Activated CD8-positive, alpha-beta T cell treated with anti-CD3 and anti-CD28 coated beads for 36 hours (primary cell): Measurements from ENCODE around the gene ZNF384. TPM values are rescaled to one million over a fixed set of nuclear protein-coding genes. Genes with fewer than 3 reads are reported as not detected.
A peak's percentile ranks its signal among the peaks of the same experiment; 100 is the strongest.

Experiments used
- ATAC-seq: fragments of 200-7000 bp; cut with Tn5 transposase; one replicate; pipeline ENCODE4 v1.10.0; 2021; ENCODE audit warnings: mild to moderate bottlenecking, moderate library complexity
- CTCF ChIA-PET: fragments of 350-600 bp; sonication (Branson Sonifier 250); formaldehyde crosslinking; loops from one replicate; lab custom pipeline; 2021; ENCODE audit warnings: antibody characterized with exemption; lab: Charles Lee
- POLR2A ChIA-PET: fragments of 350-600 bp; sonication (Branson Sonifier 250); formaldehyde crosslinking; loops from one replicate; lab custom pipeline; 2021; ENCODE audit warnings: antibody characterized with exemption; lab: Charles Lee
- DNase-seq: peaks from one replicate; pipeline ENCODE4 v3.0.0-alpha.2; 2020
- H3K27ac Mint-ChIP-seq: one replicate; pipeline ENCODE4 v1.8.0; 2021; ENCODE audit warnings: mild to moderate bottlenecking, mixed read lengths
- H3K27me3 Mint-ChIP-seq: one replicate; pipeline ENCODE4 v1.8.0; 2021; ENCODE audit warnings: mixed read lengths
- H3K36me3 Mint-ChIP-seq: one replicate; pipeline ENCODE4 v1.8.0; 2021; ENCODE audit warnings: low read depth, mixed read lengths
- H3K4me1 Mint-ChIP-seq: one replicate; pipeline ENCODE4 v1.8.0; 2021; ENCODE audit warnings: low read depth, mixed read lengths
- H3K4me3 Mint-ChIP-seq: one replicate; pipeline ENCODE4 v1.8.0; 2021; ENCODE audit warnings: mild to moderate bottlenecking, moderate library complexity, mixed read lengths
- H3K9me3 Mint-ChIP-seq: one replicate; pipeline ENCODE4 v1.8.0; 2021; ENCODE audit warnings: mixed read lengths
- CTCF ChIP-seq: fragments of 200-600 bp; IDR thresholded peaks from one replicate; pipeline ENCODE4 v1.8.0; 2022; ENCODE audit warnings: antibody characterized with exemption, mild to moderate bottlenecking
- intact Hi-C: fragments of 100-400 bp; cut with micrococcal nuclease; formaldehyde crosslinking; loops from one replicate; pipeline ENCODE4 v1.10.0; 2022
- total RNA-seq, 2 experiments: library from RNA; stranded (reverse); gene quantifications; one replicate each; pipeline ENCODE4 v1.2.3, GENCODE V29; 2021

ZNF384 gene
- total RNA-seq, 2 experiments from 2014 or later, result 55.2 to 56.7 TPM

GRCh38 chr12:6676962-6677361, 12.2 kb downstream of the ZNF384 start:
- CTCF ChIA-PET, result interaction anchor here (1.4 kb wide), 1 partner anchor 7 kb away, joined by 3 read pairs; no protein-coding TSS in a partner anchor
- intact Hi-C loops, result no loop called here
- Mint-ChIP-seq H3K4me1 (peaks cover 6% of the 10 kb centered on the region), H3K9me3 (no peaks in the 10 kb centered on the region), H3K36me3 (peaks cover 59% of the 10 kb centered on the region), H3K4me3 (no peak overlapping the region), H3K27ac (no peak overlapping the region), H3K27me3 (no peaks in the 10 kb centered on the region)
- DNase-seq (no peak), ATAC-seq (no peak)
- POLR2A ChIA-PET, result interaction anchor here (1.7 kb wide), 1 partner anchor 15 kb away, joined by 4 read pairs; no protein-coding TSS in a partner anchor
- no peak for TF ChIP-seq CTCF

DNA sequence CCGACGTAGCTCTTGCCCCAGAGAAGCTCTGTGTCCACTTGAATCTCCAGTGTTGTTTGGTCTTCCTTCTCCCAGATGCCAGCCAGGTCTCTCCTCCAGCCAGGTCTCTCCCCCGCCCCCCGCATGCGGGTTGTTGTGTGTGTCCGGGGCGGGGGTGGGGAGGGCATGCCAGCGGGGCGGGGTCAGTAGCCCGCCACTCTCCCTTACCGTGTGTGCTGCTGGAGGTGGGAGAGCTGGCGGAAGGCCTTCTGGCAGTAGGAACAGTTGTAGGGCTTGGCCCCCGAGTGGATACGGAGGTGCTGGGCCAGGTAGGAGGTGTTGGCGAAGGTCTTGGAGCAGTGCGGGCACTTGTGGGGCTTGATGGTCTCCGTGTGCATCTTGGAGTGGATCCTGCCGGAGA, 17.0 kb downstream of the ZNF384 start:
- Mint-ChIP-seq H3K36me3 (peaks cover 63% of the 10 kb centered on the region), H3K9me3 (no peaks in the 10 kb centered on the region), H3K27ac (no peak overlapping the region), H3K4me3 (no peak overlapping the region), H3K4me1 (no peaks in the 10 kb centered on the region), H3K27me3 (no peaks in the 10 kb centered on the region)
- ChIA-PET CTCF (interaction anchor here (1.1 kb wide), 1 partner anchor 12 kb away, joined by 3 read pairs; no protein-coding TSS in a partner anchor), POLR2A (interaction anchor here (2.2 kb wide), 1 partner anchor 12 kb away, joined by 13 read pairs; no protein-coding TSS in a partner anchor)
- ATAC-seq, result no peak
- TF ChIP-seq CTCF, result no peak
- DNase-seq, result no peak
- intact Hi-C loops, result no loop called here

GRCh38 chr12:6667559-6668210, 21.5 kb downstream of the ZNF384 start:
- peaks cover 47% of the 10 kb centered on the region for H3K36me3 Mint-ChIP-seq
- peaks cover 10% of the 10 kb centered on the region for H3K4me1 Mint-ChIP-seq
- DNase-seq (no peak), ATAC-seq (no peak)
- ChIA-PET CTCF (interaction anchor here (1.2 to 3.9 kb wide), 2 partner anchors 16 to 62 kb away, joined by 3 to 27 read pairs; no protein-coding TSS in a partner anchor), POLR2A (interaction anchor here (1.2 to 2.0 kb wide), 3 partner anchors 10 to 186 kb away, joined by 4 to 6 read pairs (median 4); no protein-coding TSS in a partner anchor)
- H3K9me3 Mint-ChIP-seq, result no peaks in the 10 kb centered on the region
- peak overlapping the region; percentile 18 for H3K27ac Mint-ChIP-seq
- no peaks in the 10 kb centered on the region for H3K27me3 Mint-ChIP-seq
- intact Hi-C loops, result no loop called here
- peak; percentile 7 for TF ChIP-seq CTCF
- H3K4me3 Mint-ChIP-seq, result no peak overlapping the region

DNA sequence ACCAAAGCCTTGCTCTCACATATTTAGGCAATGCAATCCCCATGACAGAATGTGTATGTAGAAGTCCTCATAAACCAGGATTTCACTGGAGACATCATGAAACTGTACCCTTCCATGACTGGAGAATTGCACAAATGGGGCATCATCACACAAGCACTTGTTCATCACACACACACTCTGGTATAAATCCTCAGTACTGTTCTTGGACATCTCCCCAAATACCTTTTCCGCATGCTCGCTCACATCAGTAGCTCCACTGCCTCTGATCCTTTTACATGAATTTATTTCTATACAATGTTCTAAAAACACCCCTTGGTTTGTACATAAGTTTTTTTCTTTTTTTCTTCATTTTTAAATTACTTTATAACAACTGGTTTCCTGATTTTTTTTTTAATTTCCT, 23.0 kb downstream of the ZNF384 start:
- ATAC-seq (no peak), DNase-seq (no peak)
- CTCF ChIA-PET, result interaction anchor here (0.7 kb wide), 1 partner anchor 79 kb away, joined by 3 read pairs; no protein-coding TSS in a partner anchor
- Mint-ChIP-seq H3K9me3 (no peaks in the 10 kb centered on the region), H3K27me3 (no peaks in the 10 kb centered on the region), H3K4me3 (no peak overlapping the region), H3K4me1 (peaks cover 18% of the 10 kb centered on the region), H3K27ac (no peak overlapping the region), H3K36me3 (peaks cover 34% of the 10 kb centered on the region)
- POLR2A ChIA-PET, result interaction anchor here (1.4 kb wide), 1 partner anchor 34 kb away, joined by 5 read pairs; no protein-coding TSS in a partner anchor
- intact Hi-C loops, result no loop called here
- TF ChIP-seq CTCF, result no peak

DNA sequence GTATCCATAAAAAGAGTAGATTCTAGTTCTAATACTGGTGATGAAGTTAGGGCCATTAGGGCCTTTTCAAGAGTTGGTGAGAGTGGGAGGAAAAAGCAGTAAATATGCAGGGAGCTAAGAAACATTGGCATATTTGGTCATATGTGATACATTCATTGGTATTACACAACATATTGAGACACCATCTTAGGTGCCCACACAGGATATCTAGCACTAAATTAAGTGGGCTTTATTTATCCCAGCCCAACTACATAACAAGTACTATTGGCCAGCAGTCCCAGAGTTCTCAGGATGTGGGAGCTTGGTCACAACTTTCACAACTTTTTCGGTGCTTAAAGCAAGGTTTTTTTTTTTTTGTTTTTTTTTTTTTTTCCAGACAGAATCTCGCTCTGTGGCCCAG, 24.3 kb downstream of the ZNF384 start:
- H3K27me3 Mint-ChIP-seq, result no peaks in the 10 kb centered on the region
- TF ChIP-seq CTCF, result no peak
- ChIA-PET POLR2A (interaction anchor here (0.8 to 3.4 kb wide), 5 partner anchors 20 to 172 kb away, joined by 3 to 17 read pairs (median 4); partner anchors contain the start of genes MRPL51 and ZNF384), CTCF (interaction anchor here (0.6 to 2.5 kb wide), 4 partner anchors 19 to 60 kb away, joined by 3 to 18 read pairs (median 7); partner anchors contain the start of gene ZNF384)
- H3K4me1 Mint-ChIP-seq, result peaks cover 18% of the 10 kb centered on the region
- H3K36me3 Mint-ChIP-seq, result peaks cover 28% of the 10 kb centered on the region
- DNase-seq (no peak), ATAC-seq (no peak)
- intact Hi-C loops, result no loop called here
- H3K9me3 Mint-ChIP-seq, result no peaks in the 10 kb centered on the region
- peak overlapping the region; percentile 3 for H3K27ac Mint-ChIP-seq
- no peak overlapping the region for H3K4me3 Mint-ChIP-seq
